CD8-positive, alpha-beta memory T cell (primary cell): Measurements from ENCODE around the gene POTEH. TPM values are rescaled to one million over a fixed set of nuclear protein-coding genes. Genes with fewer than 3 reads are reported as not detected.
"Not testable (repeated sequence)": the region's sequence is repeated elsewhere in the genome, so short reads cannot be mapped to it uniquely, and the experiment has no call there.

Experiments used
- CTCF ChIA-PET: fragments of 350-600 bp; sonication (Branson Sonifier 250); formaldehyde crosslinking; loops from one replicate; lab custom pipeline; 2021; ENCODE audit warnings: antibody characterized with exemption; lab: Charles Lee
- POLR2A ChIA-PET: fragments of 350-600 bp; sonication (Branson Sonifier 250); formaldehyde crosslinking; loops from one replicate; lab custom pipeline; 2021; ENCODE audit warnings: antibody characterized with exemption; lab: Charles Lee
- DNase-seq, 5 donors: peaks; one replicate each; pipeline versions ENCODE4 v3.0.0 to v3.0.0-alpha.2; 2020 to 2022; ENCODE audit warnings: mixed read lengths in 1 of 5
- H3K27ac ChIP-seq: one replicate; pipeline ENCODE4 v1.7.0; 2013; ENCODE audit warnings: low read depth, mild to moderate bottlenecking, low read length, moderate library complexity
- H3K27me3 ChIP-seq: 2 replicates; pipeline ENCODE4 v1.7.0; 2013; ENCODE audit warnings: low read length, mild to moderate bottlenecking; ENCODE audit not compliant: insufficient read depth, poor library complexity, severe bottlenecking
- H3K36me3 ChIP-seq: 2 replicates; pipeline ENCODE4 v1.7.0; 2013; ENCODE audit warnings: mild to moderate bottlenecking, low read length, moderate library complexity; ENCODE audit not compliant: insufficient read depth
- H3K4me1 ChIP-seq: 2 replicates; pipeline ENCODE4 v1.7.0; 2013; ENCODE audit warnings: mild to moderate bottlenecking, low read length, moderate library complexity; ENCODE audit not compliant: insufficient read depth
- H3K4me3 ChIP-seq: 2 replicates; pipeline ENCODE4 v1.7.0; 2013; ENCODE audit warnings: mild to moderate bottlenecking, low read length
- H3K9me3 ChIP-seq: 2 replicates; pipeline ENCODE4 v1.7.0; 2013; ENCODE audit warnings: mild to moderate bottlenecking, low read length
- H3K27ac Mint-ChIP-seq, 8 donors: one replicate each; pipeline ENCODE4 v1.8.0; 2020 to 2021; ENCODE audit warnings: mixed read lengths in 8 of 8, mild to moderate bottlenecking in 6 of 8, inconsistent platforms in 3 of 8, moderate library complexity in 3 of 8
- H3K27me3 Mint-ChIP-seq, 2 donors: one replicate each; pipeline ENCODE4 v1.8.0; 2020 to 2021; ENCODE audit warnings: mixed read lengths in 2 of 2, mild to moderate bottlenecking in 1 of 2, moderate library complexity in 1 of 2
- H3K36me3 Mint-ChIP-seq, 3 donors: one replicate each; pipeline ENCODE4 v1.8.0; 2020 to 2021; ENCODE audit warnings: mixed read lengths in 3 of 3, inconsistent platforms in 1 of 3, mild to moderate bottlenecking in 1 of 3
- H3K4me1 Mint-ChIP-seq, 3 donors: one replicate each; pipeline ENCODE4 v1.8.0; 2020 to 2021; ENCODE audit warnings: mixed read lengths in 3 of 3, inconsistent platforms in 1 of 3, mild to moderate bottlenecking in 1 of 3
- H3K4me3 Mint-ChIP-seq, 7 donors: one replicate each; pipeline ENCODE4 v1.8.0; 2020 to 2021; ENCODE audit warnings: mixed read lengths in 7 of 7, mild to moderate bottlenecking in 6 of 7, moderate library complexity in 4 of 7, inconsistent platforms in 2 of 7
- H3K9me3 Mint-ChIP-seq, 5 donors: one replicate each; pipeline ENCODE4 v1.8.0; 2020 to 2022; ENCODE audit warnings: mixed read lengths in 5 of 5, mild to moderate bottlenecking in 3 of 5, moderate library complexity in 2 of 5, inconsistent platforms in 1 of 5
- polyA plus RNA-seq: library from polyadenylated mRNA; unstranded; fragments of 300-500 nt; fragmentation: Illumina TruSeq; gene quantifications from one replicate; pipeline ENCODE4 v1.2.3, GENCODE V29; 2021
- total RNA-seq, 2 experiments: library from RNA; stranded (reverse); gene quantifications; one replicate each; pipeline ENCODE4 v1.2.3, GENCODE V29; 2021

Gene POTEH
- total and polyA plus RNA-seq, 3 experiments from 2014 or later, result not detected

DNA sequence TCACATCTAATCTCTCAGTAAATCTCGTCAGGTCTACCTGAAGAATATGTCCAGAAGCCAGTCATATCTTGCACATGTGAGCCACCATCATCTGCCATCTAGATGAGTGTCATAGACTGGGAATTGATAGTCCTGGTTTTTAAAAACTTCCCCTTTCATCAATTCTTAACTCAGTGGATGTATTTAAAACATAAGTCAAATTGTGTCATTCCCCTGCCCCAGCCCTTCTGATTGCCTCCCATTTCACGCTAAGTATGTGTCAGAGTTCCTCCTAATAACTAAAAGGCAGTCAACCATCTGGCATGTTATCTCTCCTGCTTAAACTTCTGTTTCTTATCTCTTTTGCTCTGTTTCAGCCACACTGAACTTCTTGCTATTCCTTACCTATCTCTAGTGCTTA lies 24.3 kb downstream of the POTEH start:
- H3K27ac Mint-ChIP-seq, CTCF ChIA-PET, H3K27me3 ChIP-seq, H3K4me3 ChIP-seq, H3K27me3 Mint-ChIP-seq, H3K27ac ChIP-seq, POLR2A ChIA-PET, H3K36me3 ChIP-seq, H3K4me3 Mint-ChIP-seq, H3K4me1 ChIP-seq, H3K36me3 Mint-ChIP-seq, DNase-seq, H3K9me3 ChIP-seq, H3K4me1 Mint-ChIP-seq, H3K9me3 Mint-ChIP-seq: not testable (repeated sequence)

DNA sequence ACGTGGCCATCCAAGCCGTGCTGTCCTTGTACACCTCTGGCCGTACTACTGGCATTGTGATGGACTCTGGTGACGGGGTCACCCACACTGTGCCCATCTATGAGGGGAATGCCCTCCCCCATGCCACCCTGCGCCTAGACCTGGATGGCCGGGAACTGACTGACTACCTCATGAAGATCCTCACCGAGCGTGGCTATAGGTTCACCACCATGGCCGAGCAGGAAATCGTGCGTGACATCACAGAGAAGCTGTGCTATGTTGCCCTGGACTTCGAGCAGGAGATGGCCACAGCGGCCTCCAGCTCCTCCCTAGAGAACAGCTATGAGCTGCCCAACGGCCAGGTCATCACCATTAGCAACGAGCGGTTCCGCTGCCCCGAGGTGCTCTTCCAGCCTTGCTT lies 32.1 kb downstream of the POTEH start:
- H3K4me3 Mint-ChIP-seq, H3K9me3 ChIP-seq, H3K4me1 ChIP-seq, H3K27me3 Mint-ChIP-seq, CTCF ChIA-PET, H3K9me3 Mint-ChIP-seq, H3K36me3 Mint-ChIP-seq, H3K27me3 ChIP-seq, H3K27ac ChIP-seq, H3K4me1 Mint-ChIP-seq, H3K4me3 ChIP-seq, H3K27ac Mint-ChIP-seq, H3K36me3 ChIP-seq, DNase-seq, POLR2A ChIA-PET: not testable (repeated sequence)

DNA sequence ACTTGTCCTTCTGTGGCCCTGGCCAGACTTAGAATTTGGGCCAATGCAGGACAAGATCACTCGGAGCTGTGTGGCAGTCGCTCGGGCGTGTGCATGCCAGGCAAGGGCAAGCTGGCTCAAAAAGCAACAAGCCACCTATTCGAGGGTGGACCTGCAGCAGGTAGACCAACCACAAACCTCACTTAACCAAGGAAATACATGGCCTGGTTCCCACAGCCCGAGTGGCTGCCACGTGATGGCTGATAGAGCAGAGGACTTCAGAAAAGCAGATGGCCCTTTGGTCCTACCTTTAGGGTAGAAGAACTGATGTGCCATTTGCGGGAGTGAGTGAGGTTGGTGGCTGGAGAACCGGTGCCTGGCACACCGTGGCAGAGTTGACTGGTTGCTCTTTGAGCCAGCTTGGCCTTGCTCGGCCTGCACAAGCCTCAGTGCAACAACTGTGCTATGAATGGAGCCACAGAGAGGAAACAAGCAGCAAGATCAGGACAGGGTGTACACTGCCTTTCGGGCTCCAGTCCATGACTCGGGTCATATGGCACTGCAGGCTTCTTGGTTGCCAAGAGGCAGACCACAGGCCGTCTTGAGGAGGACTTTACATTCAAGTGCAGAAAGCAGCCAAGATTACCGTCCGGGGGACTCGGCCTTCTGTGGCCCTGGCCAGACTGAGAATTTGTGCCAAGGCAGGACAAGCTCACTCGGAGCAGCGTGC lies 39.5 kb downstream of the POTEH start:
- POLR2A ChIA-PET, H3K4me3 ChIP-seq, H3K27ac ChIP-seq, H3K9me3 Mint-ChIP-seq, H3K9me3 ChIP-seq, H3K4me1 ChIP-seq, H3K27me3 Mint-ChIP-seq, H3K4me3 Mint-ChIP-seq, DNase-seq, H3K27me3 ChIP-seq, H3K4me1 Mint-ChIP-seq, H3K36me3 ChIP-seq, CTCF ChIA-PET, H3K36me3 Mint-ChIP-seq, H3K27ac Mint-ChIP-seq: not testable (repeated sequence)

DNA sequence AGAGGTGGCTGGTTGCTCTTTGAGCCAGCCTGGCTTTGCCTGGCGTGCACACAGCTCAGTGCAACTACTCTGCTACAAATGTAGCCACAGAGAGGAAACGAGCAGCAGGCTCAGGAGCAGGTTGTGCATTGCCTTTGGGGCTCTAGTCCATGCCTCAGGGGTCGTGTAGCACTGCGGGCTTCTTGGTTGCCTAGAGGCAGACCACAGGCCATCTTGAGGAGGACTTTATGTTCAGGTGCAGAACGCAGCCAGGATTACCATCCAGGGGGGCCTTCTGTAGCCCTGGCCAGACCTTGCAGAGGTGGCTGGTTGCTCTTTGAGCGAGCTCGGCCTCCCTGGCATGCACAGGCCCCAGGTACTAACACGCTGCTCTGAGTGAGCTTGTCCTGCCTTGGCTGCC lies 41.2 kb downstream of the POTEH start:
- H3K4me1 ChIP-seq, H3K4me1 Mint-ChIP-seq, POLR2A ChIA-PET, H3K9me3 Mint-ChIP-seq, H3K27ac ChIP-seq, H3K27me3 ChIP-seq, H3K4me3 ChIP-seq, CTCF ChIA-PET, H3K4me3 Mint-ChIP-seq, H3K27me3 Mint-ChIP-seq, DNase-seq, H3K36me3 Mint-ChIP-seq, H3K9me3 ChIP-seq, H3K27ac Mint-ChIP-seq, H3K36me3 ChIP-seq: not testable (repeated sequence)

DNA sequence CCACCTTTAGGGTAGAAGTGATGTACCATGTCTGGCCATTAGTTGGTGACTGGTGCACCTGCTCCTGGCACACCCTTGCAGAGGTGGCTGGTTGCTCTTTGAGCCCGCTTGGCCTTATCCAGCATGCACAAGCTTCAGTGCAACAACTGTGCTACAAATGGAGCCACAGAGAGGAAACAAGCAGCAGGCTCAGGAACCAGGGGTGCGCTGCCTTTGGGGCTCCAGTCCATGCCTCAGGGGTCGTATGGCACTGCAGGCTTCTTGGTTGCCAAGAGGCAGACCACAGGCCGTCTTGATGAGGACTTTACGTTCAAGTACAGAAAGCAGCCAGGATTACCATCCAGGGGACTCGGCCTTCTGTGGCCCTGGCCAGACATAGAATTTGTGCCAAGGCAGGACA lies 44.6 kb downstream of the POTEH start:
- H3K4me1 ChIP-seq, H3K27me3 Mint-ChIP-seq: not testable (repeated sequence)

DNA sequence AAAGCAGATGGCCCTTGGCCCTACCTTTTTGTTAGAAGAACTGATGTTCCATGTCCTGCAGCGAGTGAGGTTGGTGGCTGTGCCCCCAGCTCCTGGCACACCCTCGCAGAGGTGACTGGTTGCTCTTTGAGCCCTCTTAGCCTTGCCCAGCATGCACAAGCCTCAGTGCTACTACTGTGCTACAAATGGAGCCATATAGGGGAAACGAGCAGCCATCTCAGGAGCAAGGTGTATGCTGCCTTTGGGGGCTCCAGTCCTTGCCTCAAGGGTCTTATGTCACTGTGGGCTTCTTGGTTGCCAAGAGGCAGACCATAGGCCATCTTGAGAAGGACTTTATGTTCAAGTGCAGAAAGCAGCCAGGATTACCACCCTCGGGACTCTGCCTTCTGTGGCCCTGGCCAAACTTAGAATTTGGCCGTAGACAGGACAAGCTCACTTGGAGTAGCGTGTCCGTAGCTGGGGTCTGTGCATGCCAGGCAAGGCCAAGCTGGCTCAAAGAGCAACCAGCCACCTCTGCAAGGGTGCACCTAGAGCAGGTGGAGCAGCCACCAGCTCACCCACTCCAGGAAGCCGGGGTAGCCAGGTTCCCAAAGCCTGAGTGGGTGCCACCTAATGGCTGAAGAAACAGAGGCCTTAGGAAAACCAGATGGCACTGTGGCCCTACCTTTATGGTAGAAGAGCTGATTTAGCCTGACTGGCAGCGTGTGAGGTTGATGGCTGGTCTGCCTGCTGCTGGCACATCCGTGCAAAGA lies 48.5 kb downstream of the POTEH start:
- POLR2A ChIA-PET, DNase-seq, H3K4me1 Mint-ChIP-seq, H3K9me3 Mint-ChIP-seq, H3K27ac Mint-ChIP-seq, H3K27me3 ChIP-seq, H3K9me3 ChIP-seq, H3K36me3 ChIP-seq, CTCF ChIA-PET, H3K27me3 Mint-ChIP-seq, H3K4me3 ChIP-seq, H3K27ac ChIP-seq, H3K4me3 Mint-ChIP-seq, H3K36me3 Mint-ChIP-seq, H3K4me1 ChIP-seq: not testable (repeated sequence)

More for the DNA sequence above, 44.6 kb downstream of the POTEH start:
- H3K9me3 ChIP-seq, DNase-seq, H3K27ac Mint-ChIP-seq, H3K27ac ChIP-seq, H3K27me3 ChIP-seq, CTCF ChIA-PET, H3K36me3 Mint-ChIP-seq, POLR2A ChIA-PET, H3K4me3 ChIP-seq, H3K36me3 ChIP-seq, H3K9me3 Mint-ChIP-seq, H3K4me3 Mint-ChIP-seq, H3K4me1 Mint-ChIP-seq: not testable (repeated sequence)

DNA sequence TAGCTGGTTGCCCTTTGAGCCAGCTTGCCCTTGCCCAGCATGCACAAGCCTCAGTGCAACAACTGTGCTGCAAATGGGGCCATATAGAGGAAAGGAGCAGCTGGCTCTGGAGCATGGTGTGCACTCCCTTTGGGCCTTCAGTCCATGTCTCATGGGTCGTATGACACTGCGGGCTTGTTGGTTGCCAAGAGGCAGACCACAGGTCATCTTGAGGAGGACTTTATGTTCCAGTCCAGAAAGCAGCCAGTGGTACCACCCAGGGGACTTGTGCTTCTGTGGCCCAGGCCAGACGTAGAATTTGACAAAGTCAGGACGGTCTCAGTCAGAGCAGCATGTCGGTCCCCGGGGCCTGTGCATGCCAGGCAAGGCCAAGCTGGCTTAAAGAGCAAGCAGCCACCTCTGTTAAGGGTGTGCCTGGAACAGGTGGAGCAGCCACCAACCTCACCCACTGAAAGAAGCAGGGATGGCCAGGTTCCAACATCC lies 49.1 kb downstream of the POTEH start:
- H3K27ac ChIP-seq, POLR2A ChIA-PET, H3K4me1 ChIP-seq, H3K4me3 Mint-ChIP-seq, H3K27me3 ChIP-seq, H3K4me3 ChIP-seq, H3K9me3 Mint-ChIP-seq, H3K4me1 Mint-ChIP-seq, H3K36me3 ChIP-seq, H3K27me3 Mint-ChIP-seq, H3K9me3 ChIP-seq, H3K27ac Mint-ChIP-seq, DNase-seq, H3K36me3 Mint-ChIP-seq, CTCF ChIA-PET: not testable (repeated sequence)

DNA sequence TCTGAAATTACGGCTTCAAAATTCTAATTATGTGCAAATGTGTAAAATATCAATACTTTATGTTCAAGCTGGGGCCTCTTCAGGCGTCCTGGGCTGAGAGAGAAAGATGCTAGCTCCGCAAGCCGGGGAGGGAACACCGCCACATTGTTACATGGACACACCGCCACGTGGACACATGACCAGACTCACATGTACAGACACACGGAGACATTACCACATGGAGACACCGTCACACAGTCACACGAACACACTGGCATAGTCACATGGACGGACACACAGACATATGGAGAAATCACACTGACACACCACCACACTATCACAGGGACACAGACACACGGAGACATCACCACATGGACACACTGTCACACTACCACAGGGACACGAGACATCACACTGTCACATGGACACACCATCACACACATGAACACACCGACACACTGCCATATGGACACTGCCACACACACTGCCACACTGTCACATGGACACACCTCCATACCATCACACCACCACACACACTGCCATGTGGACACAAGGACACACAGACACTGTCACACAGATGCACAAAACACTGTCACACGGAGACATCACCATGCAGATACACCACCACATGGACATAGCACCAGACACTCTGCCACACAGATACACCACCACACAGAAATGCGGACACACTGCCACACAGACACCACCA lies 58.0 kb downstream of the POTEH start:
- POLR2A ChIA-PET, CTCF ChIA-PET, H3K36me3 Mint-ChIP-seq, DNase-seq, H3K27ac Mint-ChIP-seq, H3K4me3 ChIP-seq, H3K9me3 Mint-ChIP-seq, H3K27me3 ChIP-seq, H3K4me3 Mint-ChIP-seq, H3K9me3 ChIP-seq, H3K27me3 Mint-ChIP-seq, H3K27ac ChIP-seq, H3K4me1 Mint-ChIP-seq, H3K36me3 ChIP-seq, H3K4me1 ChIP-seq: not testable (repeated sequence)
